Prostate gland (tissue), 2 donors: ENCODE data around the gene PDYN.

Experiments used
- POLR2A ChIP-seq: fragments of 450-650 bp; IDR thresholded peaks from one replicate; pipeline ENCODE4 v1.6.1; 2016; ENCODE audit warnings: antibody characterized with exemption, mild to moderate bottlenecking
- POLR2AphosphoS5 ChIP-seq: sonication (generic); formaldehyde crosslinking; IDR thresholded peaks from one replicate; pipeline ENCODE4 v1.6.1; 2017; ENCODE audit warnings: antibody characterized with exemption
- TF ChIP-seq, protein P1 (sequence below), 4 experiments: fragments of 200-600 bp in 2 of 4; fragments of 450-650 bp in 2 of 4; sonication (generic) in 2 of 4; IDR thresholded peaks; 1 replicate in 3 of 4; 2 replicates in 1 of 4; pipeline ENCODE4 v1.5.1; 2016 to 2019; ENCODE audit warnings: antibody characterized with exemption in 4 of 4, mild to moderate bottlenecking in 2 of 4, moderate library complexity in 2 of 4

DNA sequence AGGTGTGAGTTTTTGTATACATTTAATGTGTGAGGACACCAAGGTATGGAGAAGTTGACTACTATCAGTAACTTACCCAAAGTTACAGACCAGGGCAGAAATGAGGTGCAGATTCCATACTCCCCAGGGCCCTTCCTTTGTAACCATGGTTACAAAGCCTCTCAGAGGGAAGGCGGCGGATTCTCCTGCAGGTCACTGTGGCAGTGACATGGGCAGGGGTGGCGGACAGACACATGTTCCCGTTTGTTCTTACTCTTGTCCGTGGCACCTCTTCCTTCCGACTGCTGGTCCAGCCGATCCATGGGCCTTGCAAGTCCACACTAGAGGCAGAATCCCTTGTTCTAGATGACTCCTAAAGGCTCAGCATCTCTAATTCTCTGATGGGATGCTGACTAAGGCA lies 43.0 kb downstream of the PDYN start:
- TF ChIP-seq POLR2AphosphoS5 (no peak), POLR2A (no peak)
- TF ChIP-seq, protein P1, sequence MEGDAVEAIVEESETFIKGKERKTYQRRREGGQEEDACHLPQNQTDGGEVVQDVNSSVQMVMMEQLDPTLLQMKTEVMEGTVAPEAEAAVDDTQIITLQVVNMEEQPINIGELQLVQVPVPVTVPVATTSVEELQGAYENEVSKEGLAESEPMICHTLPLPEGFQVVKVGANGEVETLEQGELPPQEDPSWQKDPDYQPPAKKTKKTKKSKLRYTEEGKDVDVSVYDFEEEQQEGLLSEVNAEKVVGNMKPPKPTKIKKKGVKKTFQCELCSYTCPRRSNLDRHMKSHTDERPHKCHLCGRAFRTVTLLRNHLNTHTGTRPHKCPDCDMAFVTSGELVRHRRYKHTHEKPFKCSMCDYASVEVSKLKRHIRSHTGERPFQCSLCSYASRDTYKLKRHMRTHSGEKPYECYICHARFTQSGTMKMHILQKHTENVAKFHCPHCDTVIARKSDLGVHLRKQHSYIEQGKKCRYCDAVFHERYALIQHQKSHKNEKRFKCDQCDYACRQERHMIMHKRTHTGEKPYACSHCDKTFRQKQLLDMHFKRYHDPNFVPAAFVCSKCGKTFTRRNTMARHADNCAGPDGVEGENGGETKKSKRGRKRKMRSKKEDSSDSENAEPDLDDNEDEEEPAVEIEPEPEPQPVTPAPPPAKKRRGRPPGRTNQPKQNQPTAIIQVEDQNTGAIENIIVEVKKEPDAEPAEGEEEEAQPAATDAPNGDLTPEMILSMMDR (IDR thresholded peaks at IDR 0.05) = no peak
